ENCODE data around the gene HEY2.

DNA sequence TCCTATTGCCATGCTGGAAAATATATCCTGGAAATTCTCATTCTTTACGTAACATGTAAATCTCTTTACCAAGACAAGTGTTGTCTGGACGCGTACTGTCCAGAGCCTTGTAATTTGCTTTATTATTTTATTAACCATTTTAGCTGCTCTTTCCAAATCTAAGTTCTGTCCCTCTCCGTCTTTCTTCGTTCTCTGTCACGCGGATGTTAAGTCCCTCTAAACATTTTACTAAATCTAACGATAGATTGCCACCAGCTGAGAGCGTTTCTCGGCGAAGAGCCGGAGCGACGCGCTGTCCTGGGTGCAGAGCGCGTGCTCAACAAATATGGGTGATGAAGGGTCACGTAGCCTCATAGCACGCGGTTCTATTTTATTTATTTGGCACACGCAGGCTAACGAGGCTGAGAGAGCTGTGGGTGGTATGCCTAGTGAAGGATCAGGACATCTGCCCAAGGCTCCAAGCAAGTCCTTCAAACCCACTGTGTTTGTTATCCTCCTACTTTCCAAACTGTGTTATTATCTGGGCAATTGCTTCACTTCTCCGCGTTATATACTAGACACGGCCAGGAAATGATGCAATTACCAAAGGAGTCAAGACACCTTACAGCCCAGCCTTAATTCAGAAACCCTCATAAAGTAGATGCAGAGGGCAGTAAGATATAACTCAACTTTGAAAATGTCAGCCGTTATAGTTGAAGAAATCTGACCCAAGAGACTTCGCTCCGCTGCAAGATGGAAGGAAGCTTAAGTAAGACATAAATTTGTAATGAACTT, 31.3 kb downstream of the HEY2 start:
- TF ChIP-seq SUZ12 (IDR thresholded peaks at IDR 0.05) (no peak), FOXK2 (IDR thresholded peaks at IDR 0.05) (no peak), SP1 (IDR thresholded peaks at IDR 0.05) (no peak), BHLHE40 (IDR thresholded peaks at IDR 0.05; ENCODE audit: borderline replicate concordance) (no peak), LEF1 (IDR thresholded peaks at IDR 0.05; ENCODE audit: borderline replicate concordance) (no peak), PKNOX1 (IDR thresholded peaks at IDR 0.05) (peak; percentile 86), ARNT (IDR thresholded peaks at IDR 0.05) (peak; percentile 36; the same call in 1 of the 2 replicates)
